Tibial nerve (tissue), 4 donors: Measurements from ENCODE around the gene VASP. TPM values are rescaled to one million over a fixed set of nuclear protein-coding genes. Genes with fewer than 3 reads are reported as not detected.

Experiments used
- DNase-seq, 2 donors: peaks; one replicate each; pipeline ENCODE4 v3.0.0-alpha.2; 2019; ENCODE audit warnings: low spot score in 2 of 2
- H3K27ac ChIP-seq, 4 donors: fragments of 200-600 bp; sonication (generic) in 3 of 4; one replicate each; pipeline ENCODE4 v1.5.1; 2017 to 2019; ENCODE audit warnings: mild to moderate bottlenecking in 1 of 4
- H3K27me3 ChIP-seq, 2 donors: fragments of 200-600 bp; sonication (generic) in 1 of 2; one replicate each; pipeline versions ENCODE4 v1.5.1 to v1.6.0; 2017 to 2019
- H3K36me3 ChIP-seq, 3 donors: fragments of 200-600 bp; sonication (generic); one replicate each; pipeline ENCODE4 v1.5.1; 2018 to 2019
- H3K4me1 ChIP-seq, 4 donors: fragments of 200-600 bp; sonication (generic) in 3 of 4; one replicate each; pipeline ENCODE4 v1.5.1; 2017 to 2019
- H3K4me3 ChIP-seq, 4 donors: fragments of 200-600 bp; sonication (generic) in 3 of 4; one replicate each; pipeline ENCODE4 v1.5.1; 2017 to 2019; ENCODE audit warnings: mild to moderate bottlenecking in 1 of 4, moderate library complexity in 1 of 4
- H3K9me3 ChIP-seq, 4 donors: fragments of 200-600 bp; sonication (generic) in 3 of 4; one replicate each; pipeline ENCODE4 v1.5.1; 2017 to 2019
- EP300 ChIP-seq, 2 donors: sonication (generic); formaldehyde crosslinking; IDR thresholded peaks; one replicate each; pipeline ENCODE4 v1.6.1; 2017; ENCODE audit warnings: antibody characterized with exemption in 2 of 2, mild to moderate bottlenecking in 1 of 2
- POLR2A ChIP-seq, 2 donors: fragments of 450-650 bp; IDR thresholded peaks; one replicate each; pipeline ENCODE4 v1.6.1; 2017; ENCODE audit warnings: antibody characterized with exemption in 2 of 2, mild to moderate bottlenecking in 2 of 2, moderate library complexity in 2 of 2
- WGBS, 2 donors: methylation state at CpG; one replicate each; pipeline ENCODE4 v1.1.5; 2018; 5-methylcytosine and 5-hydroxymethylcytosine counted together
- total RNA-seq, 4 donors: library from RNA; depleted of rRNA; stranded (reverse); fragments of >200 nt; gene quantifications; one replicate each; pipeline ENCODE4 v1.1.0, GENCODE V29; 2016
- TF ChIP-seq, protein P1 (sequence below), 5 experiments: fragments of 200-600 bp in 3 of 5; fragments of 450-650 bp in 2 of 5; sonication (generic) in 3 of 5; IDR thresholded peaks; one replicate each; pipeline ENCODE4 v1.5.1; 2016 to 2019; ENCODE audit warnings: antibody characterized with exemption in 5 of 5, mild to moderate bottlenecking in 3 of 5, moderate library complexity in 2 of 5

VASP gene
- total RNA-seq, 4 donors from 2014 or later = 39.1 to 74.4 (median 59.2) TPM

DNA sequence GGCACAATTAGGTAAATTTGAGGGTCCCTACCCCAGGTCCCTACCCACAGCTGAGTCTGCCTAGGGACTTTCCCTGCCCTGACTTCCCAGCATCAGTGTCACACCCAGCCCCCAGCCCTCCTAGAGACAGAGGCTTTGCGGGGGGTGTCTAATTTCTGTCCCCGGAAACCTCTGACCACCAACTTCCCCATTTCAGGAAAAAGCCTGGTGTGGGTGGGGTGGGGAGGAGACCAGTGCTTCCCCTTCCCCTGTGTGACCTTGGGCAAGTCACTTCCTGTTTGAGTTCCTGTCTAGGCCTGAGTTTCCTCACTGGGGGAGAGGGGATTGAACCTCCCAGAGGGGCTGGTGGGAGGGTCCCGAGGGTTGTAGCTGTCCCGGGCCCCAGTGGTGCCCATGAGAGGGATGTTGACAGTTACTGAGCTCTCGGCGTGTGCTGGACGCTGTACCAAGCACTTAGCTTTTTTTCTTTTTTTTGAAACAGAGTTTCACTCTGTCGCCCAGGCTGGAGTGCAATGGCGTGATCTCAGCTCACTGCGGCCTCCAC is 7.9 kb downstream of the VASP start:
- peaks cover 0 to 40% (median 16%) of the 10 kb centered on the region in 3 donors for H3K36me3 ChIP-seq
- peak overlapping the region in 3 of 4 donors; percentile 74 to 76 (median 75) for H3K27ac ChIP-seq
- H3K4me1 ChIP-seq = peaks cover 0 to 54% (median 26%) of the 10 kb centered on the region in 4 donors
- H3K27me3 ChIP-seq = no peaks in the 10 kb centered on the region
- no peaks in the 10 kb centered on the region for H3K9me3 ChIP-seq
- no peak overlapping the region for H3K4me3 ChIP-seq
- WGBS, 2 donors = 75 to 82% methylated on average over 10 of the region's 10 CpGs
- peak in 1 of 2 donors; percentile 56 for DNase-seq
- TF ChIP-seq POLR2A (IDR thresholded peaks at IDR 0.05) (peak in 1 of 2 donors; percentile 12), EP300 (IDR thresholded peaks at IDR 0.05) (peak in 1 of 2 donors; percentile 46)
- TF ChIP-seq, protein P1, sequence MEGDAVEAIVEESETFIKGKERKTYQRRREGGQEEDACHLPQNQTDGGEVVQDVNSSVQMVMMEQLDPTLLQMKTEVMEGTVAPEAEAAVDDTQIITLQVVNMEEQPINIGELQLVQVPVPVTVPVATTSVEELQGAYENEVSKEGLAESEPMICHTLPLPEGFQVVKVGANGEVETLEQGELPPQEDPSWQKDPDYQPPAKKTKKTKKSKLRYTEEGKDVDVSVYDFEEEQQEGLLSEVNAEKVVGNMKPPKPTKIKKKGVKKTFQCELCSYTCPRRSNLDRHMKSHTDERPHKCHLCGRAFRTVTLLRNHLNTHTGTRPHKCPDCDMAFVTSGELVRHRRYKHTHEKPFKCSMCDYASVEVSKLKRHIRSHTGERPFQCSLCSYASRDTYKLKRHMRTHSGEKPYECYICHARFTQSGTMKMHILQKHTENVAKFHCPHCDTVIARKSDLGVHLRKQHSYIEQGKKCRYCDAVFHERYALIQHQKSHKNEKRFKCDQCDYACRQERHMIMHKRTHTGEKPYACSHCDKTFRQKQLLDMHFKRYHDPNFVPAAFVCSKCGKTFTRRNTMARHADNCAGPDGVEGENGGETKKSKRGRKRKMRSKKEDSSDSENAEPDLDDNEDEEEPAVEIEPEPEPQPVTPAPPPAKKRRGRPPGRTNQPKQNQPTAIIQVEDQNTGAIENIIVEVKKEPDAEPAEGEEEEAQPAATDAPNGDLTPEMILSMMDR (IDR thresholded peaks at IDR 0.05) = no peak

DNA sequence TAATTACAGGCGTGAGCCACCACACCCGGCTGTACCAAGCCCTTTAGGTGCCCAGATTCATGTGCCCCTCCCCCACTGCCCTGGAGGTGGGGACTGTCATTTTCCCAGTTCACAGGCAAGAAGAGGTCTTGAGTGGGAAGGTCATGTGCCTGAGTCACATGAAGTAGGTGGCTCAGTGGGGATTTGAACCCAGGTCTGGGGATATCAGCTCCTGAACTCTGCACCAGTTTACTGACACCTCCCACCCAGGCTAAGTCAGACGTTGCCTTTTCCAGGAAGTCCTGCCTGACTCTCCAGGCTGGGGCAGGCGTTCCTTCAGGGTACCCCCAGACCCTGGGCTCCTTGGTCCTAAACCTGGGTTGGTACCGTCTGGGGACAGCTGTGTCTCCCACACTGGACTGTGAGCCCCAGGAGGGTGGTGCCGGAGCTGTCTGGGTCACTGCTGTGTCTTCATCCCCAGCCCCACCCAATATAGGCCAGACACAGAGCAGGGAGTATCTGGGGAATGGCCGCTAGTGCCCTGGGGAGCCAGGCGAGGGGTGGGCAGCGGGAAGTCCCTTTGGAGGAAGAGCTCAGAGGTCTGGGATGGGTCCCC is 8.6 kb downstream of the VASP start:
- Histone ChIP-seq H3K9me3 (no peaks in the 10 kb centered on the region), H3K27ac (peak overlapping the region in 3 of 4 donors; percentile 74 to 76 (median 75)), H3K4me3 (no peak overlapping the region), H3K36me3 (peaks cover 0 to 48% (median 22%) of the 10 kb centered on the region in 3 donors), H3K4me1 (peaks cover 0 to 48% (median 24%) of the 10 kb centered on the region in 4 donors), H3K27me3 (no peaks in the 10 kb centered on the region)
- WGBS, 2 donors = 74 to 77% methylated on average over 7 to 9 of the region's 9 CpGs
- TF ChIP-seq, protein P1 (IDR thresholded peaks at IDR 0.05) = no peak
- TF ChIP-seq POLR2A (IDR thresholded peaks at IDR 0.05) (no peak), EP300 (IDR thresholded peaks at IDR 0.05) (no peak)
- no peak for DNase-seq

DNA sequence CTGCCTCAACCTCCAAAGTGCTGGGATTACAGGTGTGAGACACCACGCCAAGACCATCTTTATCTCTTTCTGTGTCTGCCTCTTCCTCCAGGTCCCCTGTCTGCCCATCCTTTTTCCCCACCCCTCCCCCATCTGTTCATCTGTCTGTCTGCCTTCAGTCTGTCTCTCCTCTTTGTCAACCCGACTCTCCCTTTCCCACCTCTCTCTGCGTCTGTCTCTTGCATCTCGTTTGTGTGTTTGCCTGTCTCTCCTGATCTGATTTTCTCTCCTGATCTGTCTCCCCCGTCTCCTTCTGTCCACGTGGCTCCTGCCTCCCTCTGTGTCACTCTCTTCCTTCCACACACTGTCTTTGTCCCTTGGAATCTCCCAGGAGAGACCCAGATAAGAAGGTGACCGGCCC is 10.0 kb downstream of the VASP start:
- DNase-seq = no peak
- Histone ChIP-seq H3K9me3 (no peaks in the 10 kb centered on the region), H3K27ac (no peak overlapping the region), H3K27me3 (no peaks in the 10 kb centered on the region), H3K36me3 (peaks cover 0 to 61% (median 22%) of the 10 kb centered on the region in 3 donors), H3K4me1 (peaks cover 0 to 38% (median 22%) of the 10 kb centered on the region in 4 donors), H3K4me3 (no peak overlapping the region)
- TF ChIP-seq EP300 (IDR thresholded peaks at IDR 0.05) (no peak), POLR2A (IDR thresholded peaks at IDR 0.05) (no peak)
- TF ChIP-seq, protein P1 (IDR thresholded peaks at IDR 0.05) = no peak
- 65% methylated on average over 7 of the region's 7 CpGs for WGBS, 2 donors

DNA sequence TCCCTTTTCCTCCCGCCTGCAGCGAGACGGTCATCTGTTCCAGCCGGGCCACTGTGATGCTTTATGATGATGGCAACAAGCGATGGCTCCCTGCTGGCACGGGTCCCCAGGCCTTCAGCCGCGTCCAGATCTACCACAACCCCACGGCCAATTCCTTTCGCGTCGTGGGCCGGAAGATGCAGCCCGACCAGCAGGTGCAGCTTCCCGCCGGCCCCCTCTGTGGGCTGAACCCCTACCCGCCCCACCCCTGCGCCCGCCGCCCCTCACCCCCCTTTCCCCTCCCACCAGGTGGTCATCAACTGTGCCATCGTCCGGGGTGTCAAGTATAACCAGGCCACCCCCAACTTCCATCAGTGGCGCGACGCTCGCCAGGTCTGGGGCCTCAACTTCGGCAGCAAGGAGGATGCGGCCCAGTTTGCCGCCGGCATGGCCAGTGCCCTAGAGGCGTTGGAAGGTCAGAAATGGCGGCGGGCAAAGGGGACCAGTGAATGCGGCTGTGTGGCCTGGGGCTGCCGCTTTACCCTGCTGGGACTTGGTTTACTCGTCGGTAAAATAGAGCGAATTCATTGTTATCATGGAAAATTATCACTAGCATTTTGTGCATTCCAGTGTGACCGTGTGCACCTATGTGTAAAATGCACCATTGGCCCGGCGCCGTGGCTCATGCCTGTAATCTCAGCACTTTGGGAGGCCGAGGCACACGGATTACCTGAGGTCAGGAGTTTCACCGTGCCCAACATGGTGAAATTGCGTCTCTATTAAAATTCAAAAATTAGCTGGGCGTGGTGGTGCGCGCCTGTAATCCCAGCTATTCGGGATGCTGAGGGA is 10.6 kb downstream of the VASP start:
- Histone ChIP-seq H3K4me1 (peaks cover 0 to 37% (median 22%) of the 10 kb centered on the region in 4 donors), H3K4me3 (no peak overlapping the region), H3K9me3 (no peaks in the 10 kb centered on the region), H3K27ac (no peak overlapping the region), H3K27me3 (no peaks in the 10 kb centered on the region), H3K36me3 (peaks cover 0 to 67% (median 22%) of the 10 kb centered on the region in 3 donors)
- no peak for DNase-seq
- 84 to 92% methylated on average over 48 to 50 of the region's 50 CpGs for WGBS, 2 donors
- TF ChIP-seq, protein P1 (IDR thresholded peaks at IDR 0.05) = no peak
- TF ChIP-seq EP300 (IDR thresholded peaks at IDR 0.05) (no peak), POLR2A (IDR thresholded peaks at IDR 0.05) (no peak)
